GM21576 (cell line): ENCODE measurements around the gene NEDD1.

ENCODE experiments used
- ATAC-seq: cut with Tn5 transposase; IDR thresholded peaks from one replicate; pipeline ENCODE4 v1.9.1; 2021; ENCODE audit warnings: mild to moderate bottlenecking, moderate library complexity; ENCODE audit not compliant: unreplicated experiment

The NEDD1 gene, protein sequence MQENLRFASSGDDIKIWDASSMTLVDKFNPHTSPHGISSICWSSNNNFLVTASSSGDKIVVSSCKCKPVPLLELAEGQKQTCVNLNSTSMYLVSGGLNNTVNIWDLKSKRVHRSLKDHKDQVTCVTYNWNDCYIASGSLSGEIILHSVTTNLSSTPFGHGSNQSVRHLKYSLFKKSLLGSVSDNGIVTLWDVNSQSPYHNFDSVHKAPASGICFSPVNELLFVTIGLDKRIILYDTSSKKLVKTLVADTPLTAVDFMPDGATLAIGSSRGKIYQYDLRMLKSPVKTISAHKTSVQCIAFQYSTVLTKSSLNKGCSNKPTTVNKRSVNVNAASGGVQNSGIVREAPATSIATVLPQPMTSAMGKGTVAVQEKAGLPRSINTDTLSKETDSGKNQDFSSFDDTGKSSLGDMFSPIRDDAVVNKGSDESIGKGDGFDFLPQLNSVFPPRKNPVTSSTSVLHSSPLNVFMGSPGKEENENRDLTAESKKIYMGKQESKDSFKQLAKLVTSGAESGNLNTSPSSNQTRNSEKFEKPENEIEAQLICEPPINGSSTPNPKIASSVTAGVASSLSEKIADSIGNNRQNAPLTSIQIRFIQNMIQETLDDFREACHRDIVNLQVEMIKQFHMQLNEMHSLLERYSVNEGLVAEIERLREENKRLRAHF

DNA sequence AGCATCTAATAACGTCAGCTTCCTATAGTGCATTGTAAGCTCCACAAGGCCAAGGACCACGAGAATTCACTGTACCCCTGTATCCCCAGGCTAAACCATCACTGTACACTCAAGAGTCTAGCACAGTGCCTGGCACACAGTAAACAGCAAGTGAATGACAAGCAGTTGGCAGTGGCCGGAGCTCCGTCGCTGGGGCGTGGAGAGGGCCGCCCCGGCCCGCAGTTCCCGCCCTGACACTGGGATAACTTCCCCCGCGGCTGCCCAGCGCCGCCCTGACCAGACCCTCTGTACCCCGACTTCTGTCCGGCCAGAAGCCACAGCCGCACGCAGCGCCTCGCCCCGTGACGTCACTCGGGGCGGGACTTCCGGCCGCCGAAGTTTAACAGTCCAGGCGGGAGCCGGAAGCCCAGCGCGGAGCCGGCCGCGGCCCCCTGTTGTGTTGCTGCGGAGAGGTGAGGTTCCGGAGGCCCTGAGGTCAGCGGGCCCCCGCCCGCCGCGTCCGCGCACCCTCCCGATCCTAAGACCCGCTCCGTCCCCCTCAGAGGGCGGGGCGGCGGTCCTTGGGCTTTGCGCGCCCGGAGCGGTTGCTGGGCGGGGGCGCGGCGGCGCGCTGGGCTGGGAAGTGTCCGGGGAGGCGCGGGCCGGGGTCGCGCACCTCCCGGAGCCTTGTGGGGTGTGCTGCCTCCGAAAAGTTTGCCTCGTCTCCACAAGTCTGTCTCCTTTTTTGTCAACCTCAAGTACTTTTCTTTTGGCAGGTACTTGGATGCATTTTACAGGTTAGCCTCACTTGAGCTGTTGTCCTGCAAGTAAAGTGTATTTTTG, at the start of gene NEDD1:
Gene NEDD1, plus strand, starts transcription at position 409 of the 822 bp plus-strand sequence. CDS start 2,503 bp downstream, outside the sequence.
- peak; percentile 90 for ATAC-seq

DNA sequence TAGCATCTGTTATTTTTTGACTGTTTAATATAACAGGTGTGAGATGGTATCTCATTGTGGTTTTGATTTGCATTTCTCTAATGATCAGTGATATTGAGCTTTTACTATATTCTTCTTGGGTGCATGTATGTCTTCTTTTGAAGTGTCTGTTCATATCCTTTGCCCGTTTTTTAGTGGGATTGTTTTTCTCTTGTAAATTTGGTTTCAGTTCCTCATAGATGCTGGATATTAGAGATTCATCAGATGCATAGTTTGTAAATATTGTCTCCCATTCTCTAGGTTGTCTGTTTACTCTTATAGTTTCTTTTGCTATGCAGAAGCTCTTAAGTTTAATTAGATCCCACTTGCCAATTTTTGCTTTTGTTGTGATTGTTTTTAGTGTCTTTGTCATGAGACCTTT, 48.9 kb upstream of the NEDD1 start:
- ATAC-seq: no peak

DNA sequence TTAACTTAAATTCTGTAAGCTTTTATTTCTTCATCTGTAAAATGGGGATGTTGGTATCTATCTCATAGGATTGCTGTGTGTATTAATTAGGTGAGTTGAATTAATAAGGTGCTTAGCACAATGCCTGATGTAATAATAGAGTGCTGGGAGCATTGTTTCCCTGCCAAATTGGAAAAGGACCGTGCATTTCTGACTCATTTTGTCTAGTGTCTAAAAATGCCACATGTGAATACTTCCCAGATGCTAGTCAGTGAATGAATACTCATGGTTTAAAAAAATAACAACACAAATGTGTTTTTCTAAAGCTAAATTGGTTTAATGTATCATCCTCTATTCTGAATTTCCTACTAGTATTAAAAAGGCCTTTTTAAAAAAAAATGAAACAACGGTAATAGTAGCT, 45.4 kb upstream of the NEDD1 start:
- ATAC-seq: no peak

DNA sequence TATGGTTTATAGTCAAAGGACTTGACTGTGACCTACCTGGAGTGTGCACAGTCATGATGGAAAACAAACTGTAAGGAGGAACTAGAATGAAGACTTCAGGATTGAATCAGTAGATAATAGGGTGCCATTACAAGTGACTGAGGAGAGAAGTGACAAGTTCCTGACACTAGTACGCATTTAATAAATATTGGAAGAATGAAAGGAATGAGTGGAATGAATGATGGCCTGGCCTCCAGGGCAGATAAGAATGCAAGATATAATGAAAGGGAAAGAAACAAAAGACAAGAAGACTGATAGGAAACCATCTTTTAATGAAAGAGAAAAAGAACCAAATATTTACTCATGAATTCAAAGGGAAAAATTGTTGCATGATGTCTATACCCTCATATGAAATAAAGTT, 44.7 kb upstream of the NEDD1 start:
- ATAC-seq: no peak

DNA sequence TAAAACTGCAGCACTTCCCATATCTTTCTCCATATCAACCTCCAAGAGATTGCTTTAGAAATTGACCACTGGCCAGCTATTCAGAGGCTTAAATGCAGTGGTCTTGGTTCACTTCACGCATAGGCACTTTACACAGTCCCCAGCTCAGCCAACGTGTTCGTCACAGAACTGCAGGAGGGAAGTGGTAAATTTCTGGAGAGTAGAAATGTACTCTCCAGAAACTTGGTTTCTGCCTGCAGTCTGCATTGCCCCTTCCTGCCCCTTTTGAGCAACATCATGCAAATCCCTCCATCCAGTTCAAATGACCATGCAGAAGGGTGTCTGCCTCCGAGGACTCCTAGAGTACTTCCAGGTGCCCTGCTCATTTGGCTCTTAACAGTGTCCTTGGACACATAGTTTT, 42.7 kb upstream of the NEDD1 start:
- ATAC-seq: no peak

DNA sequence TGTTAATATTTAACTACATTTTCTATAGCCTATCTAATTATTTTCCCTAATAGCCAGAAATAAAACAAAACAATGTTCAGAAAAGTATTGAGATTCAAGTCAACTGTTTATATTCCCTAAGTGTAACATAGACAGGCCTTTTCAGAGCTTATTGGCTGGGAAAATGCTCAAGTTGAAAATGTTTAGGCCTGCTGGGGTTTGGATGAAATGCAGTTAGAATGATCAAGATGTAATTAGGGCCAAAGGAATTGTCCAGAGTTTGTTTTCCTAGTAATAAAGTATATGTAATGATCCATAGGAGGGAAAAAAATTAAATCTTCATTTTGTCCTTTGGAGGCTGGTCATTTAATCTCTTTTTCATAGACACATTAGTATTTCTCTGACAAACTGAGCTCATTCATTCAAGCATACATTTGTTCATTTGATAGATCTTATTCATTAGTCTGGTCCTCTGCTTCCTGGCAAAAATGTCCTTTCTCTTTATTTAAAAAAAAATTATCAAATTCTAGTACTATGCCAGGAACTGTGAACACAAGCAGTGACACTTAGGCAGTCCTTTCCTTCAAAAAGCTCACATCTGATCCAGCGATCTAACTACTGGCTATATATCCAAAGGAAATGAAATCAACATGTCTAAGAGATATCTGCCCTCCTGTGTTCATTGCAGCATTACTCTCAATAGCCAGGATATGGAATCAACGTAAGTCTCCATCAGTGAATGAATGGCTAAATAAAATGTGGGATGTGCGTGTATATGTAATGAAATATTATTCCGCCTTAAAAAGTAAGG, 40.1 kb upstream of the NEDD1 start:
- ATAC-seq: no peak

DNA sequence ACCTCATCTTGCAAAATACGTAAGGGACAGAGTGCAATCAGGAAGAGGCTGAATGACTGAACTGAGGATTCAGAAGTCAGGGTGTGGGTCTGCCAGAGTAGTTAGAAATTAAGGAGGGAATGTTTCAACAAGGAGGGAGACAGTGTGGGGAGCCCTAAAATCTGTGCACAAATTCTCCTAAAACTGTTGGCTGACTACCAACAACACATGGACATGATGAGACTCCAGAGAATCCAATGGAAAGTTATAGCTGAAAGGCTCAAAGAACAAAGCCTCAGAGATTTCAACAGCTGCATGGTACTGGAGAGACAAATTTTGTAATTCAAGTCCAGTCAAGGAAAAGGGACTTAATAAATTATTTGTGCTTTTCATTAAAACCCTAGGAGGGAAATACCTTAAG, 36.1 kb upstream of the NEDD1 start:
- ATAC-seq: no peak

DNA sequence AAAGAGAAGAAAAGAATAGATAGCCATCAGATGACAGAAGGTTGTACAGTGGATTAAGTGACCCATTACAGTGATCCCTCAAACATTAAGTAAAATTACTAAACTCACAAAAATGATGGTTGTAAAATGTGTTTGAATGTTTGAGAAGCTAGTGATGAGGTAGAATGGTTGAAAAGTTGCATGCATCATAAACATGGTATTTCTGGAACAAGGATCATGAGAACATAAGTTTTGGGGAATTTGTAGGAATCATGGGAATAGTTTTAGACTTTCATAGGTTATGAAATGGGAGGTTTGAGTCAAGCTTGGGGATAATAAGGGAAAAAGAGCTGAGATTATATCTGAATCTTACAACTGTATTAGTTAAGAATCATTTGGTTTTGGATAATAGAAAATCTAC, 34.1 kb upstream of the NEDD1 start:
- ATAC-seq: no peak

DNA sequence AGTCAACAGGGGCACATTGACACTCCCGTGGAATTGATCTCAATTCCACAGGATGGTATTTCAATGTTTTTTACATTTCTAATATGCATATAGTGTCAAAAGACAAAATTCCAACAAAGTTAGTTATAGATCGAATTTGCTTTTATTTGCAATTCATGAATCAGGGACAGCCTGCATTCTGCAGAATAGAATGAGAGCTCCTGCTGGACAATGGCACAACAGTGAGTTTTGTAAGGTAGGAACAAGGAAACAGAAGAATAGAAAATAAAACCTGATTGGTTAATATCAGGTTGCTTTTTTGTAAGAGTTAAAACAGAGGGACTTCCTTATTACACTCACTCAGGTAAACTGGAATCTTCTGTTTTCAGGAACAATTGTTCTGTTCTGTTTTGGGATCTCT, 32.8 kb upstream of the NEDD1 start:
- no peak for ATAC-seq

DNA sequence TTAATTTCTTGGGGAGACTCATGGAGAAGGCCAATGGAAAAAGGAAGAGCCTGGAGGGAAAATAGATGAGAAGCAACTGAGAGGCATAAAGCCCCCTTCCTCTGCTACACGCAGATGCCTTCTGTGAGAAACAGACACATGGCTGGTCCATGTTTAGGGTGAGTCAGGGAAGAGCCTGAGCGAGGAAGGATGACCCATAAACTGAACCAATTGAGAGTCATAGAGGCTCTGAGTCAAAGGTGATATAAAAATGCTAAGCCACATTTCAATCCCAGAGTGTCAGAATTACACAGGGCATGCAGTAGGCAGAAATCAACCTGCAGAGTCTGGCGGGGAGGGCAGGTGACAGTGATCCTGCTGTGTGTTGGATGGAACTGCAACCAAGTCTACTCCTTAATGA, 30.1 kb upstream of the NEDD1 start:
- no peak for ATAC-seq

DNA sequence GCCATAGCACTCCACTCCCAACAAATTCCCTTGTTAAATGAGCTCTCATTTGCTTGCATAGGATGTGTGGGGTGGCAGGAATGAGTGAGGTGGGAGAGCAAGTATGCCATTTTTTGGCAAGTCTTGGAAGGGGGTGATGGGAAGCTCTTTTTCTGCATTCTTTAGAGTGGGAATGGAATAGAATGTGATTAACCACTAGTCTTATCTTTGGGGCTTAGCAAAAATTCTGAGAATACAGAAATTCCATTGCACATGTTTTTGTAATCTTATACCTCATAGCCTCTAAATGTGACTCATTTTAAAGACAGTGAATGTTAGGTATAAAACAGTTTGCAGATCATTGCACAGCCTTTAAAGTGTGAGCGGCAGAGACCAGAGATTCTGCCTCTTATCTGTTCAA, 28.4 kb upstream of the NEDD1 start:
- ATAC-seq: no peak

DNA sequence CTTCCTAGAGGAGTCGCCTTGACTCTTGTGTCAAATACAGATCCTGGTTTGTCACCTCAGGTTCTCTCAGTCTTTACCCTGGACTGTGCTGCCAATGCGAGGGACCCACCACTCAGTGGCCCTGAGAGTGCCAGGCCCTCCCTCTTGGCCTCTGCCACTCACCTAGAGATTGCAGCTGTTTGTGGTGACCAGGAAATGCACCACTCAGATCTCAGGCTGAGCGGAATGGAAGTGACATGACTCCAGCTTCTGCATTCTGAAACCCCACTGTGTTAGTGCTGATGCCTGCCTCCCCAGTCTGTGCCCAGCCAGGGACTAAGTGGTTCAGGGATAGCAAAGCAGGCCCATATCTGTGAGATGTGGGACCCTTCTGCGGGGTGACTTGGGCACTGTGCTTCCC, 27.8 kb upstream of the NEDD1 start:
- no peak for ATAC-seq

DNA sequence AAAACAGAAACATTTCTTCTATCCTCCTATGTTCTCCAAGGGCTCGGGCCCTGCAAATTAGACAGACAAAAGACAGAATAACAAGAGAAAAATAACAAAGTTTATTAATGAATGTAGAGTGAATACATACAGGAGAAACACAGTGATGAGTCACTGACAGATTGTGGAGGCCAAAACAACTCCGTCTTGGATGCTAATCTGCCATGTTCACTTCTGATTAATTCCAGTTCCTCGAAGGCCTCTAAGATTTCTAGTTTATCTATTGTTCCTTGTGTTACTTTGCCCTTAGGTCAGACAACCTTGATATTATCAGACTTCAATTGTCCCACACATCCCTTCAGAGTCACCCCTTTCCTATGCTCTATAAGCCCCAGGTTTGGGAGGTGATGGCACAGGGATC, 26.8 kb upstream of the NEDD1 start:
- ATAC-seq: no peak

DNA sequence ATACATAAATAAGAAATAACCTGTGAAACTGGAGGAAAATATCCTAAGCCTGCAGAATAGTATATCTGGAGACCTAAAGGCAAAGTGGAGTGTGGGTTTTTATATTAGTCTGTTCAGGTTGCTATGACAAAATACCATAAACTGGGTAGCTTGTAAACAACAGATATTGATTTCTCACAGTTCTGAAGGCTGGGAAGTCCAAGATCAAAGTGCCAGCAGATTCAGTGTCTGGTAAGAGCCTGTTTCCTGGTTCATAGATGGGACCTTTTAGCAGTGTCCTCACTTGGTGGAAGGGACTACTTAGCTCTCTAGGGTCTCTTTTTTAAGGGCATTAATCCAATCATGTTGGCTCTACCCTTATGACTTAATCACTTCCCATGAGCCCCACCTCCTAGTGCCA, 25.4 kb upstream of the NEDD1 start:
- ATAC-seq: no peak

DNA sequence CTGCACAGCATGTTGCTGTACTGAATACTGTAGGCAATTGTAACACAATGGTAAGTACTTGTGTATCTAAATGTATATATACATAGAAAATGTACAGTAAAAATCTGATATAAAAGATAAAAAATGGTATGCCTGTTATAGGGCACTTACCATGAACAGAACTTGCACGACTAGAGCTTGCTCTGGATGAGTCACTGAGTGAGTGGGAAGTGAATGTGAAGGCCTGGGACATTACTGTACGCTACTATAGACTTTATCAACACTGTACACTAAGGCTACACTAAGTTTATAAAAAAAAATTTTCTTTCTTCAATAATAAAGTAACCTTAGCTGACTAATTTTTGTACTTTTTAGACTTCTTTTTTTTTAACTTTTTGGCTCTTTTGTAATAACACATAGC, 24.2 kb upstream of the NEDD1 start:
- ATAC-seq: no peak

DNA sequence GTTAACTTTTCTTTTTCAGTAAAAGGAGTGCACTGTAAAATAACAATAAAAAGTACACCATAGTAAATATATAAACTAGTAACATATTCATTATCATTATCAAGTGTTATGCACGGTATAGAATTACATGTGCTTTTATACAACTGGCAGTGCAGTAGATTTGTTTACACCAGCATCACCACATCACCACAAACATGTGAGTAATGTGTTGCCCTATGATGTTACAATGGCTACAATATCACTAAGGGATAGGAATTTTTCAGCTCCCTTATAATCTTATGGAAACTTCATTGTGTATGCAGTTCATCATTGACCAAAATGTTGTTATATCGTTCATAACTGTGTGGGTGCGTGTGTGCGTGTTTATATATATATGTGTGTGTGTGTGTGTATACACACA, 23.5 kb upstream of the NEDD1 start:
- no peak for ATAC-seq

DNA sequence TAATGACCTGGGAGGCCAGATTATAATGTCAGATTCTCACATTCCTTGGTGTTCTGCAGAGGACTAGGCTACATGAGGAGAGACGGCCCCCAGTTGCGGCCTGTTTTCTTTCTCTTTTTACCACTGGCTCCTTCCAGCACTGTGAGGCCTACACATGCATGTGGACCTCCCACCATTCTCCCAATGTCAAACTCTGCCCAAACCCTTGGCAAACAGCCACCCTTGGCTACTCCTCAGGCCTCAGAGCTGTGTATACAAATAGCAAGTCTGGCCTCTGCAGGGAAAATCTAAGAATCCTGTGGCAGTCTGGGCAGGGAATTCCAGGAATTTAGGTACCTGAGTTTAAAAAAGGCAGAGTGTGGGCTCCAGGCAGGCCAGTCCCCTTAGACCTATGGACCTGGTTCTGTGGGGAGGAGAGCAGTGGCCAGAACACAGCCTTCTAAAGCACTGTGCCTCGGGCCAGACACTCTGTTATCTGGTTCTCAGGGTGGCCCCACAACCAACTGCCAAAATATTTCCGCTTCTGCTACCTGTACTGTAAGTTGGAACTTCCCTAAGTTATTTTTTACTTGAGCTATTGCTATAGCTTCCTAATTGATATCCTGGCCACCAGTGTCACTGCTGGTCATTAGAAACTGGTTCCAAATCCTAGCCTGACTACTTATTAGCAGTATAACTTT, 19.9 kb upstream of the NEDD1 start:
- no peak for ATAC-seq

DNA sequence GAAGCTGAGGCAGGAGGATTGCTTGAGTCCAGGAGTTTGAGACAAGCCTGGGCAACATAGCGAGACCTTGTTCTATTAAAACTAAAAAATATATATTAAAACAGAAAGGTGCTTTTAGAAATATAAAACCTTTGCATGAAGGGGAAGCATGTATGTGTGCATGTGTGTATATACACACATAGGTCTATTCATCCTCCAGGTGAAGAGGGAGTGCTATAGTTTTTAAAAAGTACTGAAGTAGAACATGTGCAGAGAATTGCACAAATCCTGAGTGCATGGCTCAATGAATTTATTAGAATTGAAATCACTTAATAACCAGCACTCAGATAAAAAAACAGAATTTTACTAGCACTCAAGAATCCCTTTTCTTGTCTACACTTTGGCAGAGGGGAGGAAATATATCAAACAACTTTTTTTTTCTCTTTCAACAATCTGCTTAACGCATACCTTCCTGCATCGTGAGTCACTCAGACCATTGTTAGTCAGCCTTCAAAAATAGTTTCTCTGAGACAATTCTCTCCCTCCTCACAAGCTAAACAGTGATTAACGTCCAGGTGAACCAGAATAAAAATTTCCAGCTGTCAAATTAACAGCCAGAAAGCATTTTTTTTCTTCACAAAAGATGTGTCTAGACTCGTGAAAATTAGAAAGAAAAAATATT, 17.7 kb upstream of the NEDD1 start:
- no peak for ATAC-seq

DNA sequence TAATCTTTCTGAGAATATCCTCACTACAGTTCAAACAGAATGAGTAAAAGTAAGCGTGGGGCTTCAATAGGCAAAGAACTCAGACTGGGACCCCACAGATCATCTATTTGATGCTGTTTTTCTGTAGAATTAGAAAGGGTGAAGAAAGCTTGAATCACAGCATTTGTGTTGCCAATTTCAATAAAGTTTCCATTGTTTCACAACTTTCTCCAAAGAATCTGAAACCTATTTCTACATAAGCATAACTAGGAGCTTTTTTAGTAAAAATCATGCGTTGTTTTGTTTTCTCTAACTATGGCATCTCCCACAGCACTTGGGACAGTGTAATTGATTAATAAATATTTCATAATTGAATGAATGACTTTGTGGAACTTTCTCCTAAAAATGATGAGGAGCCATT, 16.7 kb upstream of the NEDD1 start:
- ATAC-seq: no peak

DNA sequence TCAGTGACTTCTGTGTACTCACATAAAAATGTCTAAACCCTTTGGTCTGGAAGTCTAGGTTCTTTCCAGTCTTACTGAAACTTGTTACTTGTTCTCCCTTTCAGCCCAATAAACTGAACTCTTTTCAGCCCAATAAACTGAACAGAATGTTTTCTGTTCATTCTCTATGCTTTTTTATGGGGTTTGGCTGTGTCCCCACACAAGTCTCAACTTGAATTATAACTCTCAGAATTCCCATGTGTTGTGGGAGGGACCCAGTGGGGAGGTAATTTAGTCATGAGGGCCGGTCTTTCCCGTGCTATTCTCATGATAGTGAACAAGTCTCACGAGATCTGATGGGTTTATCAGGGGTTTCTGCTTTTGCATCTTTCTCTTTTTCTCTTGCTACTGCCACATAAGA, 15.0 kb upstream of the NEDD1 start:
- no peak for ATAC-seq
